ENCODE measurements around the gene SLC6A2.

Gene SLC6A2

DNA sequence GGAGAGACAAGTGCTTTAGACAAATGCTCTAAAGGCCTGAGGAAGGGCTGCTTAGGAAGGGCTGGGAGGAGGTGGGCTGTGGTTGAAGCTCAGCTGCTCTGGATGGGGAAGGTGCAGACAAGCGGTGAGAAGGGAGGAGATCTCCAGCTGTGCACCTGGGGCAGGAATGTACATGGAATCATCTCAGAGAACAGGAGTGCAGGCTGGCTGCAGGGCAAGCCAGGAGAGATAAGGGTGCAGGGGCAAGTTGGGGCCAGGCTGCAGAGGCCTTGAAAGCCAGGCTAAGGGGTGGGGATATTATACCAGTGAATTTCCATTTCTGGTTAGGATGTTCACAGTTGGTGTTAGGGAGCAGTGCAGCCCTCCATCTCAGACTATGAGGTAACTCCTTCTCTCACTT is 4.2 kb downstream of the SLC6A2 start:
- no peaks in the 10 kb centered on the region for H3K4me1 ChIP-seq (ENCODE audit: insufficient read depth, low read length)
- H3K36me3 ChIP-seq (ENCODE audit: insufficient read depth, low read length) = no peaks in the 10 kb centered on the region
- H3K9ac ChIP-seq (ENCODE audit: low read depth, low read length) = no peak overlapping the region
- no peaks in the 10 kb centered on the region for H3K9me3 ChIP-seq (ENCODE audit: control insufficient read depth, insufficient read depth, low read length)

- H3K4me1 ChIP-seq (ENCODE audit: insufficient read depth, low read length) = no peaks in the 10 kb centered on the region
- no peaks in the 10 kb centered on the region for H3K36me3 ChIP-seq (ENCODE audit: insufficient read depth, low read length)
- no peak overlapping the region for H3K9ac ChIP-seq (ENCODE audit: low read depth, low read length)
- H3K9me3 ChIP-seq (ENCODE audit: control insufficient read depth, insufficient read depth, low read length) = no peaks in the 10 kb centered on the region
Measured at GRCh38 chr16:55660828-55661227, 5.0 kb downstream of the SLC6A2 start.

DNA sequence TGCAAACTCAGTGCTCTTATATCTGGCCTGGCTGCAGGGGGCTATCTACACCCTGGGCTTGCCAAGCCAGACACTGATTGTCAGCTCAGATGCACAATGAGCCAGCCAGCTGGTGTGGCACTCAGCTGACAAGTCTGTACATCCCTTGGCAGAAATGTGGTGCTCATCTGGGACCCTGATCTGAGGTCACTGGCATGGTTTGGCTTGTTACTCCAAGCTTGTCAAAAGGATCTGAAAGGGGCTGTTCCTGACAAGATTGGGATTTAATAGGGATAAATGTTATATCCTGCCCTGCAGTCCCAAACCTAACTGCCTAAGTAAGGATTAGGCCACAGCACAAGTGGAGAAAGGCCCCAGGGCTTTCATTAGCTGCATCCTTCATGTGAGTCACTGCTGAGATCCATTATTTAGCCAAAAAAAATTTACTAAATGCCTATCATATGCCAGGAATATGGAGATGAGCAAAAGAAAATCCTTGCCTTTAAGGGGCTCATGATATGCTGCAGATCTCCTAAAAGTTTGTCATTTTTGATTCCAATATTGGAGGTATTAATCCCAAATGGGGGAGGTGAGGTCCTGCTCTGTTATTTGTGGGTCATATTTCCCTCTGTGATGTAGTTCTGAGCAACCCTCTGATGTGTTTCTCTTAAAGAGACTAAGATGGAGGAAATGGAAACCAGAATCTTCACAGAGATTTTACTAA is 6.3 kb downstream of the SLC6A2 start:
- Histone ChIP-seq H3K9me3 (ENCODE audit: control insufficient read depth, insufficient read depth, low read length) (no peaks in the 10 kb centered on the region), H3K4me1 (ENCODE audit: insufficient read depth, low read length) (no peaks in the 10 kb centered on the region), H3K36me3 (ENCODE audit: insufficient read depth, low read length) (no peaks in the 10 kb centered on the region), H3K9ac (ENCODE audit: low read depth, low read length) (no peak overlapping the region)

GRCh38 chr16:55662644-55663031 is 6.8 kb downstream of the SLC6A2 start:
- H3K9ac ChIP-seq (ENCODE audit: low read depth, low read length) = no peak overlapping the region
- no peaks in the 10 kb centered on the region for H3K9me3 ChIP-seq (ENCODE audit: control insufficient read depth, insufficient read depth, low read length)
- H3K36me3 ChIP-seq (ENCODE audit: insufficient read depth, low read length) = no peaks in the 10 kb centered on the region
- no peaks in the 10 kb centered on the region for H3K4me1 ChIP-seq (ENCODE audit: insufficient read depth, low read length)

- Histone ChIP-seq H3K36me3 (ENCODE audit: insufficient read depth, low read length) (no peaks in the 10 kb centered on the region), H3K4me1 (ENCODE audit: insufficient read depth, low read length) (no peaks in the 10 kb centered on the region; the same call in 1 of the 2 replicates), H3K9me3 (ENCODE audit: control insufficient read depth, insufficient read depth, low read length) (no peaks in the 10 kb centered on the region), H3K9ac (ENCODE audit: low read depth, low read length) (no peak overlapping the region)
Measured at GRCh38 chr16:55663225-55663624, 7.4 kb downstream of the SLC6A2 start.

GRCh38 chr16:55663765-55664677 is 8.2 kb downstream of the SLC6A2 start:
- Histone ChIP-seq H3K9me3 (ENCODE audit: control insufficient read depth, insufficient read depth, low read length) (no peaks in the 10 kb centered on the region), H3K9ac (ENCODE audit: low read depth, low read length) (no peak overlapping the region), H3K4me1 (ENCODE audit: insufficient read depth, low read length) (peaks cover 6% of the 10 kb centered on the region; the same call in 1 of the 2 replicates), H3K36me3 (ENCODE audit: insufficient read depth, low read length) (no peaks in the 10 kb centered on the region)

DNA sequence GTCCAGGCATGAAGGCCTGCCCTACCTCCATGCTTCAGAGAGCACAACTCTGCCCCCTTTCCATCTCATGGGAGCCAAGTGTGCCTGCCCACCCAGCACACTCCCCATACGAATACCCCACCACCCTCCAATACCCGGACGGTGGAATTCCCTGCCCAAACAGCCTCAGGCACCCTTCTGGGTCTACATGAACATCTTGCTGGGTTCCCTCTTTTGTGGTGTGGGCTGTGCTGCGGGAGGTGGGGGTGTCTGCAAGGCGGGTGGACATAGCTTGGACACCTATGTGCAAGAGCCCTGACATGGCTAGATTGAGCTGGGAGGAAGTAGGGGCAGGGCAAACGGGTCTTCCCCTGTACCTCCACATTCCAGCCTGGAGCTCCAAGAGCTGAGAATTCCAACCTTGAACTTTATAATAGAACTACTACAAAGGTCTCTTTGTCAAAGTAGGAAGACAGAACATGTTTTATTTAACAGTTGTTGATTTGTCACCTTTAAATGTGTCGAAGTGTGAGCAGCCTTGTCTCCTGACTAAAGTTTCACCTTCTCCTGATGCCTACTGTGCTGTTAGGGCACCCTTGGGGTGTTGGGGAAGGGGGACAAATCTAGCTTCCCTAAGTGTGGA is 9.1 kb downstream of the SLC6A2 start:
- H3K36me3 ChIP-seq (ENCODE audit: insufficient read depth, low read length) = no peaks in the 10 kb centered on the region
- H3K9me3 ChIP-seq (ENCODE audit: control insufficient read depth, insufficient read depth, low read length) = no peaks in the 10 kb centered on the region
- no peak overlapping the region for H3K9ac ChIP-seq (ENCODE audit: low read depth, low read length)
- peaks cover 6% of the 10 kb centered on the region; the same call in 1 of the 2 replicates for H3K4me1 ChIP-seq (ENCODE audit: insufficient read depth, low read length)

DNA sequence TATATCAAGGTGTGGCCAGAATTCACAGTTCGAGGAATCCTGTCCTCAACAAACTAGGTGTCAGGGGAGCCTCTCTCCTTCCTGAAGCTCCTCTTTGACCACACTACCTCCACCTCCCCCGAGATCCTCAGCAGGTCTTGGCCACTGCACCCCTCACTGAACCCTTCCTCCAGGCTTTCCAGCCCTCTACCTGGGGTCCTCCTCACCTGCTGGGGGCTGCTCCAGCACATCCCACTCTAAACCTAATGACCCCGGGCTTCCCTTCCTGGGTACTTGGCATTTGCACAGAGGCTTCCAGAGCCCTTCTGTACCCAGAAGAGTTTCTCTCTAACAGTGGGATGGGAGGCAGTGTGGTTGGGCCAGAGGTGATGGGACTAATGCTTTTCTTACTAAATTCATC is 9.7 kb downstream of the SLC6A2 start:
- H3K36me3 ChIP-seq (ENCODE audit: insufficient read depth, low read length) = no peaks in the 10 kb centered on the region
- peaks cover 6% of the 10 kb centered on the region; the same call in 1 of the 2 replicates for H3K4me1 ChIP-seq (ENCODE audit: insufficient read depth, low read length)
- H3K9me3 ChIP-seq (ENCODE audit: control insufficient read depth, insufficient read depth, low read length) = no peaks in the 10 kb centered on the region
- no peak overlapping the region for H3K9ac ChIP-seq (ENCODE audit: low read depth, low read length)

DNA sequence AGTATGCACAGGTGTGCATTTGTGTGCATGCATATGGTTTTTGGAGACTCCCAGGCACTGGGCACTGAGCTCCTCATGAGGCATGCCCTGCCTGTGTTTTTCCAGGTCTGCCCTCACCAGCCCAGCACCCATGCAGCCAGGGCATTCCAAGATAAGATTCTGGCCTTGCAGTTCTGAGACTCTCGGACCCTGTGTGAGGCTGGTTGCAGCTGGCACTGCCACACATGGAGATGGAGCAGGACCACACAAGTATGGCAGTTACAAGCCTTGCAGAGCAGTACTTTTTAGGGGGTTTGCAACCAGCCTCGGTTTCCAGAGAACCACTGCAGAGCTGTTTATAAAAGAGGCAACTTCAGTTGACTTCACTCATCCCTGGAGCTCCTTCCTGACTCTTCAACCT is 10.2 kb downstream of the SLC6A2 start:
- H3K36me3 ChIP-seq (ENCODE audit: insufficient read depth, low read length) = no peaks in the 10 kb centered on the region
- H3K9me3 ChIP-seq (ENCODE audit: control insufficient read depth, insufficient read depth, low read length) = no peaks in the 10 kb centered on the region

DNA sequence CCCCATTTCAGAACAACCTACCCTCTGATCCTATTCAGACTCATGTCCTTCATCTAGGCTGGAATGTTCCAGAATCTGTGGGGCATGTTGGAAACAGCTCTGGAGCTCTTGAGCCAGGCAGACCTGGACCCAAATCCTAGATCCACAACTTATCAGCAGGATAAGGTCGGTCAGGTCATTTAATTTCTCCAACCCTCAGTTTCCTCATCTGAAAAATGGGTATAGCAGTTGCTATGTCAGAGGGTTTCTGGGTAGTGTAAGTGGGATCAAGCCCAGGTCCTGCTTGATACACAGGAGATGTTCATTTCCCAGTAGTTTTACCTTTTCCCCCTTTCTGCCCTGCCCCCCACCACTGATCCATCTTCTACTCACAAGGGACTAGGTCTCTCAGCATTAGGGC is 12.0 kb downstream of the SLC6A2 start:
- Histone ChIP-seq H3K36me3 (ENCODE audit: insufficient read depth, low read length) (no peaks in the 10 kb centered on the region), H3K9me3 (ENCODE audit: control insufficient read depth, insufficient read depth, low read length) (no peaks in the 10 kb centered on the region), H3K4me1 (ENCODE audit: insufficient read depth, low read length) (peaks cover 6% of the 10 kb centered on the region; the same call in 1 of the 2 replicates)

More for the DNA sequence above, 10.2 kb downstream of the SLC6A2 start:
- H3K4me1 ChIP-seq (ENCODE audit: insufficient read depth, low read length) = peaks cover 6% of the 10 kb centered on the region; the same call in 1 of the 2 replicates
- H3K9ac ChIP-seq (ENCODE audit: low read depth, low read length) = no peak overlapping the region

GRCh38 chr16:55668340-55669281 is 12.8 kb downstream of the SLC6A2 start:
- peaks cover 6% of the 10 kb centered on the region; the same call in 1 of the 2 replicates for H3K4me1 ChIP-seq (ENCODE audit: insufficient read depth, low read length)

More for the DNA sequence above, 12.0 kb downstream of the SLC6A2 start:
- H3K9ac ChIP-seq (ENCODE audit: low read depth, low read length) = no peak overlapping the region

GRCh38 chr16:55671206-55671973 is 15.6 kb downstream of the SLC6A2 start:
- no peaks in the 10 kb centered on the region for H3K36me3 ChIP-seq (ENCODE audit: insufficient read depth, low read length)

More at GRCh38 chr16:55668340-55669281, 12.8 kb downstream of the SLC6A2 start:
- H3K9ac ChIP-seq (ENCODE audit: low read depth, low read length) = no peak overlapping the region
- no peaks in the 10 kb centered on the region for H3K9me3 ChIP-seq (ENCODE audit: control insufficient read depth, insufficient read depth, low read length)
- no peaks in the 10 kb centered on the region for H3K36me3 ChIP-seq (ENCODE audit: insufficient read depth, low read length)

GRCh38 chr16:55671974-55672280 is 16.1 kb downstream of the SLC6A2 start:
- Histone ChIP-seq H3K9me3 (ENCODE audit: control insufficient read depth, insufficient read depth, low read length) (no peaks in the 10 kb centered on the region), H3K36me3 (ENCODE audit: insufficient read depth, low read length) (no peaks in the 10 kb centered on the region), H3K4me1 (ENCODE audit: insufficient read depth, low read length) (peaks cover 6% of the 10 kb centered on the region; the same call in 1 of the 2 replicates), H3K9ac (ENCODE audit: low read depth, low read length) (no peak overlapping the region)

More at GRCh38 chr16:55671206-55671973, 15.6 kb downstream of the SLC6A2 start:
- Histone ChIP-seq H3K9me3 (ENCODE audit: control insufficient read depth, insufficient read depth, low read length) (no peaks in the 10 kb centered on the region), H3K4me1 (ENCODE audit: insufficient read depth, low read length) (peaks cover 6% of the 10 kb centered on the region; the same call in 1 of the 2 replicates), H3K9ac (ENCODE audit: low read depth, low read length) (no peak overlapping the region)

Data from ES-I3 (cell line).